Measurements from ENCODE around the gene ANKRD37.
"Not testable (repeated sequence)": the region's sequence is repeated elsewhere in the genome, so short reads cannot be mapped to it uniquely, and the experiment has no call there.

Gene ANKRD37

GRCh38 chr4:185396724-185397385 lies at the start of gene ANKRD37:
TSS of gene ANKRD37 (plus strand) at chr4:185396841. CDS start at chr4:185396924, 83 bp downstream.
- DNase-seq: peak; percentile 88

GRCh38 chr4:185346975-185347601 lies 49.6 kb upstream of the ANKRD37 start:
- no peak for DNase-seq

- DNase-seq: no peak
These were observed 45.0 kb upstream of the ANKRD37 start for GRCh38 chr4:185351691-185352090.

- DNase-seq: no peak
These were observed 44.4 kb upstream of the ANKRD37 start for GRCh38 chr4:185352202-185352601.

GRCh38 chr4:185352741-185353140 lies 43.9 kb upstream of the ANKRD37 start:
- DNase-seq: no peak

GRCh38 chr4:185357211-185357610 lies 39.4 kb upstream of the ANKRD37 start:
- no peak for DNase-seq

GRCh38 chr4:185357733-185358440 lies 38.8 kb upstream of the ANKRD37 start:
- no peak for DNase-seq

- DNase-seq: no peak
These were observed 38.1 kb upstream of the ANKRD37 start for GRCh38 chr4:185358514-185358913.

GRCh38 chr4:185358959-185359358 lies 37.7 kb upstream of the ANKRD37 start:
- no peak for DNase-seq

GRCh38 chr4:185359767-185360446 lies 36.7 kb upstream of the ANKRD37 start:
- no peak for DNase-seq

GRCh38 chr4:185361872-185362271 lies 34.8 kb upstream of the ANKRD37 start:
- no peak for DNase-seq

- DNase-seq: not testable (repeated sequence)
These were observed 34.1 kb upstream of the ANKRD37 start for GRCh38 chr4:185362570-185362969.

- DNase-seq: no peak
These were observed 33.4 kb upstream of the ANKRD37 start for GRCh38 chr4:185363251-185363650.

- no peak for DNase-seq
These were observed 31.8 kb upstream of the ANKRD37 start for GRCh38 chr4:185364886-185365285.

GRCh38 chr4:185369731-185370130 lies 26.9 kb upstream of the ANKRD37 start:
- DNase-seq: no peak

- DNase-seq: no peak
These were observed 26.2 kb upstream of the ANKRD37 start for GRCh38 chr4:185370268-185370949.

GRCh38 chr4:185371702-185372101 lies 24.9 kb upstream of the ANKRD37 start:
- no peak for DNase-seq

- no peak for DNase-seq
These were observed 22.6 kb upstream of the ANKRD37 start for GRCh38 chr4:185374027-185374426.

GRCh38 chr4:185374573-185374972 lies 22.1 kb upstream of the ANKRD37 start:
- no peak for DNase-seq

- no peak for DNase-seq
These were observed 18.4 kb upstream of the ANKRD37 start for GRCh38 chr4:185378264-185378663.

GRCh38 chr4:185379326-185380295 lies 17.0 kb upstream of the ANKRD37 start:
- no peak for DNase-seq

GRCh38 chr4:185380320-185380719 lies 16.3 kb upstream of the ANKRD37 start:
- DNase-seq: no peak

All from islet precursor cell (in vitro differentiated cells).